ENCODE data around the gene SLC49A4. TPM values are rescaled to one million over a fixed set of nuclear protein-coding genes. Genes with fewer than 3 reads are reported as not detected.
A peak's percentile ranks its signal among the peaks of the same experiment; 100 is the strongest.

The SLC49A4 gene
- total and polyA plus RNA-seq, 2 donors (not counting 1 experiment from before 2014, with no cell fraction given), result 2.5 to 20.0 TPM

- Mint-ChIP-seq H3K9me3 (ENCODE audit: insufficient read depth) (no peaks in the 10 kb centered on the region), H3K27ac (no peak overlapping the region), H3K27me3 (peaks cover 17% of the 10 kb centered on the region), H3K4me1 (peaks cover 21% of the 10 kb centered on the region), H3K4me3 (no peak overlapping the region)
- peak overlapping the region; percentile 17 for H3K4me2 ChIP-seq (replicated peaks; ENCODE audit: low read depth, low read length, poor library complexity, severe bottlenecking)
- no peaks in the 10 kb centered on the region for H3K9me3 ChIP-seq (ENCODE audit: control extremely low read depth in 1 of 3, control insufficient read depth in 2 of 3, insufficient read depth in 1 of 3, low read length in 2 of 3)
- no peak overlapping the region for H3K4me3 ChIP-seq (ENCODE audit: control extremely low read depth in 1 of 5, extremely low read depth in 1 of 5, insufficient read depth in 1 of 5, low read depth in 2 of 5, low read length in 4 of 5)
- no peak overlapping the region for H3K9ac ChIP-seq (ENCODE audit: low read length)
- WGBS (ENCODE audit: insufficient coverage), result 94% methylated on average over 14 of the region's 17 CpGs
- no peaks in the 10 kb centered on the region for H4K20me1 ChIP-seq (ENCODE audit: control insufficient read depth, insufficient read depth, low read length, poor library complexity, severe bottlenecking)
- TF ChIP-seq EZH2 (IDR thresholded peaks at IDR 0.05; ENCODE audit: borderline replicate concordance, insufficient read depth, low read depth, low read length, poor library complexity, severe bottlenecking) (no peak), CTCF (IDR thresholded peaks at IDR 0.05) (no peak)
- no peaks in the 10 kb centered on the region for H3K36me3 ChIP-seq (replicated peaks in 1 of 2; ENCODE audit: control extremely low read depth in 1 of 2, control insufficient read depth in 1 of 2, extremely low read depth in 1 of 2, insufficient read depth in 2 of 2, low read length in 1 of 2)
- H2AFZ ChIP-seq (ENCODE audit: insufficient read depth, low read depth, low read length, poor library complexity, severe bottlenecking), result no peak overlapping the region
- peaks cover 18 to 20% of the 10 kb centered on the region in 2 donors for H3K4me1 ChIP-seq (ENCODE audit: control insufficient read depth in 2 of 2, insufficient read depth in 2 of 2, low read length in 2 of 2)
- intact Hi-C loops (cut with micrococcal nuclease), result no loop called here
- POLR2A ChIA-PET, result no interaction called here
- DNase-seq, result no peak
- ATAC-seq (ENCODE audit: low read depth), result no peak
- H3K27me3 ChIP-seq (replicated peaks in 1 of 4; ENCODE audit: control extremely low read depth in 1 of 4, control insufficient read depth in 3 of 4, insufficient read depth in 4 of 4, low read length in 3 of 4), result peaks cover 0 to 20% (median 3%) of the 10 kb centered on the region in 4 experiments
- CTCF ChIA-PET, result no interaction called here
- no peak overlapping the region for H3K27ac ChIP-seq (ENCODE audit: low read length in 2 of 2)
- H3K79me2 ChIP-seq (ENCODE audit: control insufficient read depth, insufficient read depth, low read length), result no peaks in the 10 kb centered on the region
Measured at GRCh38 chr3:122915300-122916055, 120.6 kb downstream of the SLC49A4 start.

- Mint-ChIP-seq H3K27ac (no peak overlapping the region), H3K4me1 (peaks cover 21% of the 10 kb centered on the region), H3K27me3 (peaks cover 15% of the 10 kb centered on the region), H3K9me3 (ENCODE audit: insufficient read depth) (no peaks in the 10 kb centered on the region), H3K4me3 (no peak overlapping the region)
- H3K4me1 ChIP-seq (ENCODE audit: control insufficient read depth in 2 of 2, insufficient read depth in 2 of 2, low read length in 2 of 2), result peaks cover 18 to 20% of the 10 kb centered on the region in 2 donors
- H3K27me3 ChIP-seq (replicated peaks in 1 of 4; ENCODE audit: control extremely low read depth in 1 of 4, control insufficient read depth in 3 of 4, insufficient read depth in 4 of 4, low read length in 3 of 4), result peaks cover 0 to 25% (median 3%) of the 10 kb centered on the region in 4 experiments
- no peaks in the 10 kb centered on the region for H3K36me3 ChIP-seq (replicated peaks in 1 of 2; ENCODE audit: control extremely low read depth in 1 of 2, control insufficient read depth in 1 of 2, extremely low read depth in 1 of 2, insufficient read depth in 2 of 2, low read length in 1 of 2)
- peak overlapping the region; percentile 17 for H3K4me2 ChIP-seq (replicated peaks; ENCODE audit: low read depth, low read length, poor library complexity, severe bottlenecking)
- no peak for DNase-seq
- no peaks in the 10 kb centered on the region for H3K9me3 ChIP-seq (ENCODE audit: control extremely low read depth in 1 of 3, control insufficient read depth in 2 of 3, insufficient read depth in 1 of 3, low read length in 2 of 3)
- intact Hi-C loops (cut with micrococcal nuclease), result no loop called here
- no peak for TF ChIP-seq CTCF (IDR thresholded peaks at IDR 0.05)
- TF ChIP-seq EZH2 (IDR thresholded peaks at IDR 0.05; ENCODE audit: borderline replicate concordance, insufficient read depth, low read depth, low read length, poor library complexity, severe bottlenecking), result no peak
- H3K9ac ChIP-seq (ENCODE audit: low read length), result no peak overlapping the region
- no peak overlapping the region for H3K27ac ChIP-seq (ENCODE audit: low read length in 2 of 2)
- WGBS (ENCODE audit: insufficient coverage), result 0% methylated on average over 1 of the region's 4 CpGs
- no peaks in the 10 kb centered on the region for H4K20me1 ChIP-seq (ENCODE audit: control insufficient read depth, insufficient read depth, low read length, poor library complexity, severe bottlenecking)
- ATAC-seq (ENCODE audit: low read depth), result no peak
- H3K4me3 ChIP-seq (ENCODE audit: control extremely low read depth in 1 of 5, extremely low read depth in 1 of 5, insufficient read depth in 1 of 5, low read depth in 2 of 5, low read length in 4 of 5), result no peak overlapping the region
- ChIA-PET POLR2A (no interaction called here), CTCF (no interaction called here)
- no peak overlapping the region for H2AFZ ChIP-seq (ENCODE audit: insufficient read depth, low read depth, low read length, poor library complexity, severe bottlenecking)
- no peaks in the 10 kb centered on the region for H3K79me2 ChIP-seq (ENCODE audit: control insufficient read depth, insufficient read depth, low read length)
Measured at GRCh38 chr3:122916084-122916483, 121.2 kb downstream of the SLC49A4 start.

All from B cell (primary cell).